Adipose tissue (tissue), 3 donors: ENCODE measurements around the gene VPS8. TPM values are rescaled to one million over a fixed set of nuclear protein-coding genes. Genes with fewer than 3 reads are reported as not detected.
"Not testable (repeated sequence)": the region's sequence is repeated elsewhere in the genome, so short reads cannot be mapped to it uniquely, and the experiment has no call there.

Experiments
- H3K27ac ChIP-seq: one replicate; pipeline ENCODE4 v1.5.1; 2013; ENCODE audit warnings: low read depth, low read length
- WGBS, 3 donors: extraction: QIAGEN DNeasy Blood & Tissue Kit; methylation state at CpG; one replicate each; pipeline ENCODE4 v1.1.7; 2013; 5-methylcytosine and 5-hydroxymethylcytosine counted together
- polyA plus RNA-seq, 3 donors: library from polyadenylated mRNA; stranded (reverse); fragments of 200-250 nt; gene quantifications; one replicate each; pipeline ENCODE4 v1.2.3, GENCODE V29; 2013
- donor health status: healthy with polysubstance abuse.
- donor health status: Bipolar disorder and iron deficiency.
- donor health status: healthy.

Gene VPS8
- polyA plus RNA-seq, 3 donors, result 7.0 to 9.1 (median 8.3) TPM

- 92 to 94% (median 94%) methylated on average over 6 of the region's 6 CpGs for WGBS, 3 donors
- H3K27ac ChIP-seq, result no peak overlapping the region
These were observed 77.4 kb downstream of the VPS8 start for GRCh38 chr3:184889312-184889904.

- WGBS, 3 donors, result 96 to 100% (median 97%) methylated on average over 1 of the region's 1 CpG
- no peak overlapping the region for H3K27ac ChIP-seq
These were observed 82.1 kb downstream of the VPS8 start for GRCh38 chr3:184894051-184894450.

GRCh38 chr3:184895350-184895749 is 83.4 kb downstream of the VPS8 start:
- WGBS, 3 donors, result 87 to 96% (median 94%) methylated on average over 3 to 4 of the region's 4 CpGs
- no peak overlapping the region for H3K27ac ChIP-seq

- WGBS, 3 donors, result 76 to 96% (median 92%) methylated on average over 2 of the region's 2 CpGs
- no peak overlapping the region for H3K27ac ChIP-seq
These were observed 84.4 kb downstream of the VPS8 start for GRCh38 chr3:184896336-184896735.

GRCh38 chr3:184899953-184900595 is 88.1 kb downstream of the VPS8 start:
- 92 to 94% (median 92%) methylated on average over 5 of the region's 5 CpGs for WGBS, 3 donors
- no peak overlapping the region for H3K27ac ChIP-seq

GRCh38 chr3:184907031-184907430 is 95.1 kb downstream of the VPS8 start:
- 97 to 100% (median 98%) methylated on average over 4 of the region's 4 CpGs for WGBS, 3 donors
- H3K27ac ChIP-seq, result not testable (repeated sequence)

- H3K27ac ChIP-seq, result no peak overlapping the region
- 76 to 85% (median 85%) methylated on average over 14 of the region's 14 CpGs for WGBS, 3 donors
These were observed 96.0 kb downstream of the VPS8 start for GRCh38 chr3:184907681-184908649.

- no peak overlapping the region for H3K27ac ChIP-seq
These were observed 96.9 kb downstream of the VPS8 start for GRCh38 chr3:184908859-184909258.

GRCh38 chr3:184910664-184911063 is 98.7 kb downstream of the VPS8 start:
- H3K27ac ChIP-seq, result no peak overlapping the region
- 92 to 95% (median 95%) methylated on average over 6 of the region's 6 CpGs for WGBS, 3 donors

More at GRCh38 chr3:184908859-184909258, 96.9 kb downstream of the VPS8 start:
- 89 to 97% (median 95%) methylated on average over 4 of the region's 4 CpGs for WGBS, 3 donors

GRCh38 chr3:184911570-184911969 is 99.6 kb downstream of the VPS8 start:
- H3K27ac ChIP-seq, result no peak overlapping the region
- 56 to 87% (median 84%) methylated on average over 4 of the region's 4 CpGs for WGBS, 3 donors

- 76 to 82% (median 81%) methylated on average over 7 of the region's 7 CpGs for WGBS, 3 donors
- H3K27ac ChIP-seq, result no peak overlapping the region
These were observed 100.2 kb downstream of the VPS8 start for GRCh38 chr3:184912163-184912562.

- 89 to 98% (median 91%) methylated on average over 5 of the region's 5 CpGs for WGBS, 3 donors
- no peak overlapping the region for H3K27ac ChIP-seq
These were observed 102.7 kb downstream of the VPS8 start for GRCh38 chr3:184914628-184915027.

GRCh38 chr3:184918750-184919149 is 106.8 kb downstream of the VPS8 start:
- H3K27ac ChIP-seq, result no peak overlapping the region
- 80 to 85% (median 80%) methylated on average over 3 of the region's 3 CpGs for WGBS, 3 donors

GRCh38 chr3:184919651-184920050 is 107.7 kb downstream of the VPS8 start:
- H3K27ac ChIP-seq, result no peak overlapping the region
- WGBS, 3 donors, result 97 to 100% (median 98%) methylated on average over 2 of the region's 2 CpGs

GRCh38 chr3:184924547-184924946 is 112.6 kb downstream of the VPS8 start:
- no peak overlapping the region for H3K27ac ChIP-seq
- WGBS, 3 donors, result 92 to 97% (median 94%) methylated on average over 7 of the region's 7 CpGs

GRCh38 chr3:184927796-184928315 is 115.9 kb downstream of the VPS8 start:
- no peak overlapping the region for H3K27ac ChIP-seq
- WGBS, 3 donors, result 94 to 95% (median 95%) methylated on average over 6 of the region's 6 CpGs

GRCh38 chr3:184932777-184933176 is 120.8 kb downstream of the VPS8 start:
- 91 to 100% (median 98%) methylated on average over 1 of the region's 1 CpG for WGBS, 3 donors
- no peak overlapping the region for H3K27ac ChIP-seq

GRCh38 chr3:184937611-184938010 is 125.6 kb downstream of the VPS8 start:
- H3K27ac ChIP-seq, result no peak overlapping the region
- WGBS, 3 donors, result 85 to 88% (median 88%) methylated on average over 4 of the region's 4 CpGs

GRCh38 chr3:184941408-184941807 is 129.4 kb downstream of the VPS8 start:
- 79 to 89% (median 79%) methylated on average over 2 of the region's 2 CpGs for WGBS, 3 donors
- H3K27ac ChIP-seq, result no peak overlapping the region
